HepG2 (cell line): ENCODE data around the gene CTU2. TPM values are rescaled to one million over a fixed set of nuclear protein-coding genes. Genes with fewer than 3 reads are reported as not detected.

Experiments used
- ATAC-seq: fragments of 200-7000 bp; cut with Tn5 transposase; 3 replicates; pipeline ENCODE4 v1.9.1; 2020; ENCODE audit warnings: mild to moderate bottlenecking, moderate library complexity
- BruUV-seq: library from RNA; stranded (reverse); fragments of 400-500 nt; replicated peaks from 2 replicates; lab custom pipeline; 2021; lab: Mats Ljungman, UMichigan
- CTCF ChIA-PET: fragments of 300-600 bp; formaldehyde crosslinking; extraction: SDS; loops from one replicate; lab custom pipeline; 2021; ENCODE audit warnings: low total read pairs, inconsistent platforms, low intra/inter-chr PET ratio; lab: Yijun Ruan, JAX
- POLR2A ChIA-PET: fragments of 350-600 bp; sonication (Branson Sonifier 250); formaldehyde crosslinking; loops from one replicate; lab custom pipeline; 2020; ENCODE audit warnings: antibody characterized with exemption, inconsistent platforms; lab: Yijun Ruan, JAX
- DNase-seq: peaks from one replicate; pipeline ENCODE4 v3.0.0-alpha.2; 2015; ENCODE audit warnings: low spot score
- FAIRE-seq: peaks from 3 replicates; lab custom pipeline; 2011; peaks lifted over from hg19 to GRCh38; lab: Jason Lieb, UNC
- H2AFZ ChIP-seq: one replicate; pipeline ENCODE4 v1.6.1; 2011; ENCODE audit warnings: low read length, inconsistent platforms
- H3K27ac ChIP-seq: fragments of 300-600 bp; 3 replicates; pipeline ENCODE4 v1.8.0; 2011; ENCODE audit warnings: mixed run types, mild to moderate bottlenecking, mixed read lengths, low read length, inconsistent platforms; ENCODE audit not compliant: insufficient read depth; ENCODE audit errors: extremely low read length
- H3K27me3 ChIP-seq, 2 experiments: fragments of 200-600 bp in 1 of 2; 2 replicates in 1 of 2; 3 replicates in 1 of 2; pipeline versions ENCODE4 v1.6.0 to v1.8.0; 2011; ENCODE audit warnings: low read length in 2 of 2, mild to moderate bottlenecking in 2 of 2, moderate library complexity in 2 of 2, inconsistent platforms in 1 of 2; ENCODE audit not compliant: insufficient read depth in 2 of 2, control insufficient read depth in 1 of 2
- H3K36me3 ChIP-seq, 2 experiments: fragments of 200-600 bp in 1 of 2; replicated peaks in 1 of 2; 2 replicates in 1 of 2; 3 replicates in 1 of 2; pipeline versions ENCODE4 v1.5.1 to v1.8.0; 2011; ENCODE audit warnings: low read length in 2 of 2, inconsistent platforms in 1 of 2; ENCODE audit not compliant: insufficient read depth in 2 of 2, control insufficient read depth in 1 of 2
- H3K4me1 ChIP-seq: 2 replicates; pipeline ENCODE4 v1.5.1; 2012; ENCODE audit warnings: low read length, inconsistent platforms; ENCODE audit not compliant: insufficient read depth
- H3K4me2 ChIP-seq: 2 replicates; pipeline ENCODE4 v1.6.0; 2011; ENCODE audit warnings: low read depth, low read length, inconsistent platforms
- H3K4me3 ChIP-seq, 3 experiments: fragments of 200-600 bp in 1 of 3; sonication (generic), shearing (Covaris generic) in 1 of 3; replicated peaks in 1 of 3; 2 replicates each; pipeline ENCODE4 v1.5.1; 2011 to 2016; ENCODE audit warnings: low read length in 3 of 3, inconsistent platforms in 2 of 3, low read depth in 2 of 3, mild to moderate bottlenecking in 2 of 3, control low read depth in 1 of 3, mixed read lengths in 1 of 3; ENCODE audit not compliant: insufficient read depth in 1 of 3
- H3K79me2 ChIP-seq: one replicate; pipeline ENCODE4 v1.6.1; 2011; ENCODE audit warnings: low read length, inconsistent platforms; ENCODE audit not compliant: insufficient read depth
- H3K9ac ChIP-seq: 2 replicates; pipeline ENCODE4 v1.6.0; 2011; ENCODE audit warnings: mild to moderate bottlenecking, low read depth, low read length, inconsistent platforms; ENCODE audit not compliant: insufficient read depth
- H3K9me3 ChIP-seq: 2 replicates; pipeline ENCODE4 v1.5.1; 2012; ENCODE audit warnings: mild to moderate bottlenecking, low read length
- H4K20me1 ChIP-seq: 2 replicates; pipeline ENCODE4 v1.6.0; 2011; ENCODE audit warnings: inconsistent platforms, mild to moderate bottlenecking, low read length, moderate library complexity; ENCODE audit not compliant: insufficient read depth
- ARHGAP35 ChIP-seq: sonication (generic); formaldehyde crosslinking; IDR thresholded peaks from 2 replicates; pipeline ENCODE4 v1.9.0; 2022; ENCODE audit warnings: mild to moderate bottlenecking, inconsistent platforms, moderate library complexity, missing genetic modification reagents, borderline replicate concordance
- ATF7 ChIP-seq, 2 experiments: fragments of 450-650 bp in 1 of 2; sonication (generic) in 1 of 2; formaldehyde crosslinking in 1 of 2; IDR thresholded peaks; 2 replicates each; pipeline versions ENCODE4 v1.4.0 to v1.6.1; 2016 to 2020; ENCODE audit warnings: antibody characterized with exemption in 1 of 2, mild to moderate bottlenecking in 1 of 2, missing genetic modification reagents in 1 of 2
- GTF2F1 ChIP-seq: fragments of 150-350 bp; IDR thresholded peaks from 2 replicates; pipeline ENCODE4 v1.6.1; 2014; ENCODE audit warnings: low read length
- KMT2A ChIP-seq: sonication (generic); formaldehyde crosslinking; IDR thresholded peaks from 2 replicates; pipeline ENCODE4 v1.4.0; 2020; ENCODE audit warnings: missing genetic modification reagents
- NKX3-1 ChIP-seq: sonication (generic); formaldehyde crosslinking; IDR thresholded peaks from 2 replicates; pipeline ENCODE4 v1.5.0; 2020; ENCODE audit warnings: missing genetic modification reagents
- PTBP1 ChIP-seq: fragments of 200-400 bp; formaldehyde crosslinking; IDR thresholded peaks from 2 replicates; pipeline ENCODE4 v1.6.1; 2018; ENCODE audit warnings: low read length, low read depth; ENCODE audit not compliant: poor library complexity, severe bottlenecking
- RBM39 ChIP-seq: fragments of 200-400 bp; formaldehyde crosslinking; IDR thresholded peaks from one replicate; pipeline ENCODE4 v1.6.1; 2018; ENCODE audit warnings: antibody characterized with exemption, mild to moderate bottlenecking, low read depth, low read length; ENCODE audit not compliant: poor library complexity, severe bottlenecking
- RFX5 ChIP-seq: IDR thresholded peaks from 2 replicates; pipeline ENCODE4 v1.6.1; 2011; ENCODE audit warnings: low read depth, low read length, improper control_type of control experiment
- SRF ChIP-seq: IDR thresholded peaks from 2 replicates; pipeline ENCODE4 v1.6.1; 2011; ENCODE audit warnings: mild to moderate bottlenecking, low read depth, low read length, moderate library complexity
- TBX2 ChIP-seq: sonication (generic); formaldehyde crosslinking; IDR thresholded peaks from 2 replicates; pipeline ENCODE4 v1.5.0; 2020; ENCODE audit warnings: missing genetic modification reagents, mild to moderate bottlenecking, borderline replicate concordance
- ZNF138 ChIP-seq: sonication (generic); formaldehyde crosslinking; IDR thresholded peaks from 2 replicates; pipeline ENCODE4 v1.5.0; 2020; ENCODE audit warnings: mild to moderate bottlenecking, low read depth, missing genetic modification reagents
- ZNF232 ChIP-seq: sonication (generic); formaldehyde crosslinking; IDR thresholded peaks from 2 replicates; pipeline ENCODE4 v1.4.0; 2020; ENCODE audit warnings: missing genetic modification reagents, borderline replicate concordance
- ZNF326 ChIP-seq: sonication (generic); formaldehyde crosslinking; IDR thresholded peaks from 2 replicates; pipeline ENCODE4 v1.4.0; 2020; ENCODE audit warnings: missing genetic modification reagents, borderline replicate concordance
- ZNF354B ChIP-seq: sonication (generic); formaldehyde crosslinking; IDR thresholded peaks from 2 replicates; pipeline ENCODE4 v1.8.0; 2022; ENCODE audit warnings: mild to moderate bottlenecking, missing genetic modification reagents
- ZNF382 ChIP-seq: sonication (generic); formaldehyde crosslinking; IDR thresholded peaks from 2 replicates; pipeline ENCODE4 v1.5.0; 2020; ENCODE audit warnings: missing genetic modification reagents, mild to moderate bottlenecking, borderline replicate concordance
- ZNF451 ChIP-seq: sonication (generic); formaldehyde crosslinking; IDR thresholded peaks from 2 replicates; pipeline ENCODE4 v1.5.0; 2020; ENCODE audit warnings: mild to moderate bottlenecking, missing genetic modification reagents
- ZNF510 ChIP-seq: sonication (generic); formaldehyde crosslinking; IDR thresholded peaks from 2 replicates; pipeline ENCODE4 v1.4.0; 2020; ENCODE audit warnings: low read depth, mild to moderate bottlenecking, missing genetic modification reagents
- WGBS: methylation state at CpG from one replicate; pipeline ENCODE4 v1.1.6; 2017; ENCODE audit warnings: low lambda C conversion rate; 5-methylcytosine and 5-hydroxymethylcytosine counted together
- in situ Hi-C: cut with HindIII; loops from 2 replicates; pipeline ENCODE4 v1.10.0; 2017; ENCODE audit warnings: low pct_unique_long_range_greater_than_20kb; ENCODE audit not compliant: extremely low pct_ligation_motif_present
- intact Hi-C: fragments of 100-400 bp; cut with micrococcal nuclease; formaldehyde crosslinking; loops from one replicate; pipeline ENCODE4 v1.10.0; 2022; ENCODE audit not compliant: unreplicated experiment
- polyA plus RNA-seq, 8 experiments: library from polyadenylated mRNA; depleted of rRNA in 3 of 8; stranded (reverse) in 7 of 8; unstranded in 1 of 8; fragments of >200 nt; fragmentation: Illumina TruSeq in 4 of 8; extraction: Trizol in 4 of 8; gene quantifications; 2 replicates each; pipeline versions ENCODE4 v1.2.1 to v1.2.3, GENCODE V29; 2011 to 2016; ENCODE audit warnings: low read depth in 4 of 8, missing spikeins in 1 of 8, mixed read lengths in 1 of 8; ENCODE audit not compliant: insufficient read depth in 1 of 8
- total RNA-seq, 5 experiments: library from RNA; depleted of rRNA; stranded (reverse); fragments of >200 nt; fragmentation: Illumina TruSeq; extraction: Trizol; gene quantifications; 2 replicates each; pipeline ENCODE4 v1.2.3, GENCODE V29; 2016; ENCODE audit warnings: low read depth in 1 of 5
- TF ChIP-seq, protein P1 (sequence below): sonication (generic); formaldehyde crosslinking; IDR thresholded peaks from 2 replicates; pipeline ENCODE4 v1.5.1; 2020; ENCODE audit warnings: missing genetic modification reagents, mild to moderate bottlenecking, borderline replicate concordance
- TF ChIP-seq, protein P2 (sequence below): sonication (generic); formaldehyde crosslinking; IDR thresholded peaks from 2 replicates; pipeline ENCODE4 v1.8.0; 2022; ENCODE audit warnings: missing genetic modification reagents, mild to moderate bottlenecking, moderate library complexity, borderline replicate concordance

Gene CTU2
- total and polyA plus RNA-seq, 2 of the 13 experiments (the other 11 are each of a cell fraction or from before 2014, with no cell fraction given), result 13.3 to 21.9 TPM

DNA sequence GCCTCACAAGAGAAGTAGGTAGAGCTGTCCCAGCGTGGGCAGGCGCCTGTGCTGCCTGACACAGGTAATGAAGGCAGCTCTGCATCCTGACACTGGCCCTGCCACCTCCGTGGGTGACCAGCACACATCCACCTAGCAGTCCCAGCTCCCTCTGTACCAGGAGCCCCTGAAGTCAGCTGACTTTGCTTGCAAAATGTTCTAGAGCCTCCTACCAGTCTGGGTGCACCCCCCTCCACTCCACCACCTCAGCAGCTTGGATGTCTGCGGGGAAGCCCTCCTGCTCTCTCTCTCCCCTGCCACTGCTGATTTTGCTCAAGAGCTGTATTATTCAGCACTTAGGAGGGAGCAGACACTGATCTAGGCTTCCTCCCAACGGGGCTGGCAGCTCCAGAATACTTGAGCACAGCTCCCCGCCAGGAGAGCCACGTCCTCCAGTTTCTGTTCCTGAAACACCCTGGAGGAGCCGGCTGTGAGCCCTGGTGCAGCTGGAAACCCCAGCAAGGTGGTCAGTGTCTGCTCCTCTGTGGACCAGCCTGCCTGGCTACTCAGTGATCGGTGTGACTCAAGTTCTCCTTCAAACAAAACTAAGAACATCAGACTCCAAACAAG lies 1.1 kb upstream of the CTU2 start:
- FAIRE-seq, result peak; percentile 44
- no peak overlapping the region for H2AFZ ChIP-seq
- H4K20me1 ChIP-seq, result no peaks in the 10 kb centered on the region
- peaks cover 0 to 3% of the 10 kb centered on the region in 2 experiments; a peak in 1 of 5 replicates for H3K27me3 ChIP-seq
- peak overlapping the region; percentile 82 to 99 (median 83) for H3K4me3 ChIP-seq
- no peak for DNase-seq
- peak overlapping the region; percentile 22 for H3K27ac ChIP-seq
- H3K4me2 ChIP-seq, result peak overlapping the region; percentile 93
- H3K36me3 ChIP-seq, result no peaks in the 10 kb centered on the region; a peak in 1 of 5 replicates
- 24% methylated on average over 8 of the region's 9 CpGs for WGBS
- H3K79me2 ChIP-seq, result peaks cover 31% of the 10 kb centered on the region
- ChIA-PET CTCF (interaction anchor here (1.0 kb wide), 1 partner anchor 134 kb away, joined by 4 read pairs; no protein-coding TSS in a partner anchor), POLR2A (interaction anchor here (0.6 to 1.4 kb wide), 3 partner anchors 18 to 68 kb away, joined by 3 to 5 read pairs (median 3); partner anchors contain the start of gene MVD)
- in situ Hi-C loops (no loop called here), intact Hi-C loops (no loop called here)
- no peak for ATAC-seq
- no peaks in the 10 kb centered on the region for H3K9me3 ChIP-seq
- TSS peak; percentile 71 for BruUV-seq
- peak overlapping the region; percentile 92 for H3K9ac ChIP-seq
- peaks cover 80% of the 10 kb centered on the region for H3K4me1 ChIP-seq
- no peak for TF ChIP-seq PTBP1
- TF ChIP-seq, protein P1, sequence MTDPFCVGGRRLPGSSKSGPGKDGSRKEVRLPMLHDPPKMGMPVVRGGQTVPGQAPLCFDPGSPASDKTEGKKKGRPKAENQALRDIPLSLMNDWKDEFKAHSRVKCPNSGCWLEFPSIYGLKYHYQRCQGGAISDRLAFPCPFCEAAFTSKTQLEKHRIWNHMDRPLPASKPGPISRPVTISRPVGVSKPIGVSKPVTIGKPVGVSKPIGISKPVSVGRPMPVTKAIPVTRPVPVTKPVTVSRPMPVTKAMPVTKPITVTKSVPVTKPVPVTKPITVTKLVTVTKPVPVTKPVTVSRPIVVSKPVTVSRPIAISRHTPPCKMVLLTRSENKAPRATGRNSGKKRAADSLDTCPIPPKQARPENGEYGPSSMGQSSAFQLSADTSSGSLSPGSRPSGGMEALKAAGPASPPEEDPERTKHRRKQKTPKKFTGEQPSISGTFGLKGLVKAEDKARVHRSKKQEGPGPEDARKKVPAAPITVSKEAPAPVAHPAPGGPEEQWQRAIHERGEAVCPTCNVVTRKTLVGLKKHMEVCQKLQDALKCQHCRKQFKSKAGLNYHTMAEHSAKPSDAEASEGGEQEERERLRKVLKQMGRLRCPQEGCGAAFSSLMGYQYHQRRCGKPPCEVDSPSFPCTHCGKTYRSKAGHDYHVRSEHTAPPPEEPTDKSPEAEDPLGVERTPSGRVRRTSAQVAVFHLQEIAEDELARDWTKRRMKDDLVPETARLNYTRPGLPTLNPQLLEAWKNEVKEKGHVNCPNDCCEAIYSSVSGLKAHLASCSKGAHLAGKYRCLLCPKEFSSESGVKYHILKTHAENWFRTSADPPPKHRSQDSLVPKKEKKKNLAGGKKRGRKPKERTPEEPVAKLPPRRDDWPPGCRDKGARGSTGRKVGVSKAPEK, result no peak
- TF ChIP-seq SRF, result no peak
- no peak for TF ChIP-seq ATF7 (IDR thresholded peaks at IDR 0.05)
- TF ChIP-seq ATF7 (CRISPR knock-in tag; IDR thresholded peaks at IDR 0.05), result no peak
- no peak for TF ChIP-seq ARHGAP35 (CRISPR knock-in tag)
- no peak for TF ChIP-seq ZNF232
- no peak for TF ChIP-seq RBM39
- no peak for TF ChIP-seq KMT2A
- TF ChIP-seq, protein P2, sequence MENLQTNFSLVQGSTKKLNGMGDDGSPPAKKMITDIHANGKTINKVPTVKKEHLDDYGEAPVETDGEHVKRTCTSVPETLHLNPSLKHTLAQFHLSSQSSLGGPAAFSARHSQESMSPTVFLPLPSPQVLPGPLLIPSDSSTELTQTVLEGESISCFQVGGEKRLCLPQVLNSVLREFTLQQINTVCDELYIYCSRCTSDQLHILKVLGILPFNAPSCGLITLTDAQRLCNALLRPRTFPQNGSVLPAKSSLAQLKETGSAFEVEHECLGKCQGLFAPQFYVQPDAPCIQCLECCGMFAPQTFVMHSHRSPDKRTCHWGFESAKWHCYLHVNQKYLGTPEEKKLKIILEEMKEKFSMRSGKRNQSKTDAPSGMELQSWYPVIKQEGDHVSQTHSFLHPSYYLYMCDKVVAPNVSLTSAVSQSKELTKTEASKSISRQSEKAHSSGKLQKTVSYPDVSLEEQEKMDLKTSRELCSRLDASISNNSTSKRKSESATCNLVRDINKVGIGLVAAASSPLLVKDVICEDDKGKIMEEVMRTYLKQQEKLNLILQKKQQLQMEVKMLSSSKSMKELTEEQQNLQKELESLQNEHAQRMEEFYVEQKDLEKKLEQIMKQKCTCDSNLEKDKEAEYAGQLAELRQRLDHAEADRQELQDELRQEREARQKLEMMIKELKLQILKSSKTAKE (CRISPR knock-in tag), result no peak
- TF ChIP-seq NKX3-1 (CRISPR knock-in tag), result no peak
- TF ChIP-seq ZNF354B (CRISPR knock-in tag), result no peak
- TF ChIP-seq ZNF326, result no peak
- TF ChIP-seq ZNF382 (CRISPR knock-in tag), result no peak
- TF ChIP-seq TBX2 (CRISPR knock-in tag), result peak; percentile 54
- no peak for TF ChIP-seq ZNF138 (CRISPR knock-in tag)
- TF ChIP-seq GTF2F1, result no peak
- no peak for TF ChIP-seq RFX5
- TF ChIP-seq ZNF510 (CRISPR knock-in tag), result no peak
- no peak for TF ChIP-seq ZNF451 (CRISPR knock-in tag)
